K562 (cell line): Measurements from ENCODE around the gene FBXO46. TPM values are rescaled to one million over a fixed set of nuclear protein-coding genes. Genes with fewer than 3 reads are reported as not detected.

Experiments used
- ARID4B ChIP-seq: sonication (generic); formaldehyde crosslinking; IDR thresholded peaks from 2 replicates; pipeline ENCODE4 v1.8.0; 2022; ENCODE audit warnings: mild to moderate bottlenecking, missing genetic modification reagents
- E2F8 ChIP-seq: fragments of 450-650 bp; IDR thresholded peaks from 2 replicates; pipeline ENCODE4 v1.7.1; 2018; ENCODE audit warnings: mild to moderate bottlenecking, low read depth; ENCODE audit not compliant: partially characterized antibody
- KAT2B ChIP-seq: IDR thresholded peaks from one replicate; pipeline ENCODE4 v1.6.1; 2012; ENCODE audit warnings: low read depth, mild to moderate bottlenecking, control low read depth, inconsistent platforms, low read length, moderate library complexity
- KLF16 ChIP-seq: IDR thresholded peaks from 2 replicates; pipeline ENCODE4 v1.6.1; 2016; ENCODE audit warnings: antibody characterized with exemption
- MAFG ChIP-seq: fragments of 450-650 bp; conservative IDR thresholded peaks from 2 replicates; pipeline ENCODE4 v1.6.1; 2016; ENCODE audit warnings: missing genetic modification characterization, missing compliant biosample characterization
- NR2C1 ChIP-seq, 2 experiments: fragments of 450-650 bp; IDR thresholded peaks; 2 replicates each; pipeline ENCODE4 v1.6.1; 2017; ENCODE audit warnings: mild to moderate bottlenecking in 2 of 2, antibody characterized with exemption in 1 of 2, inconsistent platforms in 1 of 2, missing compliant biosample characterization in 1 of 2, missing genetic modification characterization in 1 of 2
- STAG1 ChIP-seq: sonication (generic); formaldehyde crosslinking; IDR thresholded peaks from 2 replicates; pipeline ENCODE4 v1.5.0; 2020; ENCODE audit warnings: missing genetic modification reagents, borderline replicate concordance
- TCFL5 ChIP-seq: fragments of 250-450 bp; sonication (Bioruptor Pico); conservative IDR thresholded peaks from 2 replicates; pipeline ENCODE4 v1.6.1; 2021; ENCODE audit warnings: mild to moderate bottlenecking, moderate library complexity, matching md5 sums
- UBTF ChIP-seq, 2 experiments: IDR thresholded peaks; 2 replicates each; pipeline ENCODE4 v1.6.1; 2012; ENCODE audit warnings: improper control_type of control experiment in 2 of 2, low read depth in 2 of 2, low read length in 2 of 2, borderline replicate concordance in 1 of 2
- ZBTB8A ChIP-seq: fragments of 450-650 bp; IDR thresholded peaks from 2 replicates; pipeline ENCODE4 v1.6.1; 2018; ENCODE audit warnings: mild to moderate bottlenecking, moderate library complexity; ENCODE audit not compliant: partially characterized antibody
- ZNF444 ChIP-seq: fragments of 250-450 bp; sonication (Bioruptor Pico); IDR thresholded peaks from 2 replicates; pipeline ENCODE4 v1.4.0; 2020; ENCODE audit warnings: mild to moderate bottlenecking, moderate library complexity
- ZNF445 ChIP-seq: fragments of 250-450 bp; sonication (Bioruptor Pico); IDR thresholded peaks from 2 replicates; pipeline ENCODE4 v1.4.0; 2020; ENCODE audit warnings: low read depth, mild to moderate bottlenecking, moderate library complexity
- ZNF699 ChIP-seq: fragments of 250-450 bp; sonication (Bioruptor Pico); IDR thresholded peaks from 2 replicates; pipeline ENCODE4 v1.8.0; 2021; ENCODE audit warnings: mild to moderate bottlenecking, moderate library complexity; ENCODE audit not compliant: insufficient replicate concordance
- polyA plus RNA-seq, 8 experiments: library from polyadenylated mRNA; depleted of rRNA in 4 of 8; stranded (reverse) in 5 of 8; unstranded in 3 of 8; fragments of >200 nt; fragmentation: Nextera tagmentation in 2 of 8; fragmentation: Illumina TruSeq in 1 of 8; extraction: Ambion mirVana in 2 of 8; extraction: Trizol in 1 of 8; gene quantifications; 2 replicates each; pipeline versions ENCODE4 v1.2.1 to v1.2.3, GENCODE V29; 2011 to 2014; ENCODE audit warnings: inconsistent platforms in 1 of 8, missing spikeins in 1 of 8
- total RNA-seq, 7 experiments: library from RNA; depleted of rRNA in 6 of 7; stranded (reverse); fragments of >200 nt in 6 of 7; fragmentation: Illumina TruSeq in 2 of 7; extraction: Trizol in 2 of 7; gene quantifications; 2 replicates each; pipeline versions ENCODE4 v1.2.1 to v1.2.3, GENCODE V29; 2011 to 2021; ENCODE audit warnings: low replicate concordance in 1 of 7
- TF ChIP-seq, protein P1 (sequence below): fragments of 450-650 bp; IDR thresholded peaks from 2 replicates; pipeline ENCODE4 v1.6.1; 2016
- TF ChIP-seq, protein P2 (sequence below): fragments of 250-450 bp; sonication (Bioruptor Pico); IDR thresholded peaks from 2 replicates; pipeline ENCODE4 v1.8.0; 2022; ENCODE audit warnings: moderate library complexity, mild to moderate bottlenecking, inconsistent platforms

Gene FBXO46
- total and polyA plus RNA-seq, 9 of the 15 experiments (the other 6 are each of a cell fraction or from before 2014, with no cell fraction given) = 1.5 to 36.1 (median 7.3) TPM

GRCh38 chr19:45668342-45668871 lies 62.3 kb downstream of the FBXO46 start (continued):
- TF ChIP-seq ARID4B (CRISPR knock-in tag) = no peak
- TF ChIP-seq NR2C1 (IDR thresholded peaks at IDR 0.05) = no peak
- no peak for TF ChIP-seq NR2C1 (tag; IDR thresholded peaks at IDR 0.05)
- TF ChIP-seq, protein P1, sequence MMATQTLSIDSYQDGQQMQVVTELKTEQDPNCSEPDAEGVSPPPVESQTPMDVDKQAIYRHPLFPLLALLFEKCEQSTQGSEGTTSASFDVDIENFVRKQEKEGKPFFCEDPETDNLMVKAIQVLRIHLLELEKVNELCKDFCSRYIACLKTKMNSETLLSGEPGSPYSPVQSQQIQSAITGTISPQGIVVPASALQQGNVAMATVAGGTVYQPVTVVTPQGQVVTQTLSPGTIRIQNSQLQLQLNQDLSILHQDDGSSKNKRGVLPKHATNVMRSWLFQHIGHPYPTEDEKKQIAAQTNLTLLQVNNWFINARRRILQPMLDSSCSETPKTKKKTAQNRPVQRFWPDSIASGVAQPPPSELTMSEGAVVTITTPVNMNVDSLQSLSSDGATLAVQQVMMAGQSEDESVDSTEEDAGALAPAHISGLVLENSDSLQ = no peak
- TF ChIP-seq STAG1 (CRISPR knock-in tag) = no peak
- TF ChIP-seq MAFG (tag) = no peak
- no peak for TF ChIP-seq KLF16
- TF ChIP-seq TCFL5 (CRISPR knock-in tag) = no peak
- TF ChIP-seq ZNF445 (CRISPR knock-in tag) = no peak
- no peak for TF ChIP-seq ZNF699
- no peak for TF ChIP-seq ZBTB8A
- TF ChIP-seq E2F8 = peak; percentile 40
- TF ChIP-seq ZNF444 = no peak
- TF ChIP-seq, protein P2, sequence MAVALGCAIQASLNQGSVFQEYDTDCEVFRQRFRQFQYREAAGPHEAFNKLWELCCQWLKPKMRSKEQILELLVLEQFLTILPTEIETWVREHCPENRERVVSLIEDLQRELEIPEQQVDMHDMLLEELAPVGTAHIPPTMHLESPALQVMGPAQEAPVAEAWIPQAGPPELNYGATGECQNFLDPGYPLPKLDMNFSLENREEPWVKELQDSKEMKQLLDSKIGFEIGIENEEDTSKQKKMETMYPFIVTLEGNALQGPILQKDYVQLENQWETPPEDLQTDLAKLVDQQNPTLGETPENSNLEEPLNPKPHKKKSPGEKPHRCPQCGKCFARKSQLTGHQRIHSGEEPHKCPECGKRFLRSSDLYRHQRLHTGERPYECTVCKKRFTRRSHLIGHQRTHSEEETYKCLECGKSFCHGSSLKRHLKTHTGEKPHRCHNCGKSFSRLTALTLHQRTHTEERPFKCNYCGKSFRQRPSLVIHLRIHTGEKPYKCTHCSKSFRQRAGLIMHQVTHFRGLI (CRISPR knock-in tag) = no peak
- TF ChIP-seq UBTF (IDR thresholded peaks at IDR 0.05; ENCODE audit: borderline replicate concordance in 1 of 2, low read depth in 2 of 2, low read length in 2 of 2) = 0 out of 4 replicates have a peak, but pooled peaks of 1 of the 2 experiments have one; percentile 33
- TF ChIP-seq KAT2B = no peak
